ENCODE data around the gene LETMD1.
"Not testable (repeated sequence)": the region's sequence is repeated elsewhere in the genome, so short reads cannot be mapped to it uniquely, and the experiment has no call there.

The LETMD1 gene

GRCh38 chr12:51047655-51048540 is at the start of gene LETMD1:
Gene LETMD1, plus strand, starts transcription at chr12:51048327. Its CDS starts 30 bp downstream, at chr12:51048357.
- peak; percentile 80 for FAIRE-seq

GRCh38 chr12:50999093-50999492 is 49.0 kb upstream of the LETMD1 start:
- no peak for FAIRE-seq

GRCh38 chr12:51000245-51000644 is 47.9 kb upstream of the LETMD1 start:
- no peak for FAIRE-seq

GRCh38 chr12:51001799-51002198 is 46.3 kb upstream of the LETMD1 start:
- FAIRE-seq = no peak

GRCh38 chr12:51004504-51004903 is 43.6 kb upstream of the LETMD1 start:
- no peak for FAIRE-seq

GRCh38 chr12:51005030-51005429 is 43.1 kb upstream of the LETMD1 start:
- FAIRE-seq = no peak

GRCh38 chr12:51005671-51006070 is 42.5 kb upstream of the LETMD1 start:
- FAIRE-seq = no peak

- no peak for FAIRE-seq
Observed at GRCh38 chr12:51008329-51009055, 39.6 kb upstream of the LETMD1 start.

- FAIRE-seq = no peak
Observed at GRCh38 chr12:51009056-51009440, 39.1 kb upstream of the LETMD1 start.

- no peak for FAIRE-seq
Observed at GRCh38 chr12:51011955-51012354, 36.2 kb upstream of the LETMD1 start.

- FAIRE-seq = no peak
Observed at GRCh38 chr12:51012570-51013236, 35.4 kb upstream of the LETMD1 start.

- FAIRE-seq = no peak
Observed at GRCh38 chr12:51013441-51013840, 34.7 kb upstream of the LETMD1 start.

- not testable (repeated sequence) for FAIRE-seq
Observed at GRCh38 chr12:51014467-51014866, 33.7 kb upstream of the LETMD1 start.

GRCh38 chr12:51017452-51017851 is 30.7 kb upstream of the LETMD1 start:
- FAIRE-seq = no peak

GRCh38 chr12:51018956-51019355 is 29.2 kb upstream of the LETMD1 start:
- no peak for FAIRE-seq

- no peak for FAIRE-seq
Observed at GRCh38 chr12:51019927-51020326, 28.2 kb upstream of the LETMD1 start.

- no peak for FAIRE-seq
Observed at GRCh38 chr12:51020448-51021182, 27.5 kb upstream of the LETMD1 start.

GRCh38 chr12:51021694-51022093 is 26.4 kb upstream of the LETMD1 start:
- no peak for FAIRE-seq

GRCh38 chr12:51023625-51024382 is 24.3 kb upstream of the LETMD1 start:
- no peak for FAIRE-seq

GRCh38 chr12:51025338-51025835 is 22.7 kb upstream of the LETMD1 start:
- FAIRE-seq = no peak

GRCh38 chr12:51025836-51026638 is 22.1 kb upstream of the LETMD1 start, which contains the start of gene SLC11A2:
Gene SLC11A2, minus strand, starts transcription at chr12:51026384. Its CDS starts 15,656 bp downstream, at chr12:51010728.
- no peak for FAIRE-seq
